Esophagus squamous epithelium (tissue), 5 donors: Measurements from ENCODE around the gene F7. TPM values are rescaled to one million over a fixed set of nuclear protein-coding genes. Genes with fewer than 3 reads are reported as not detected.

Source experiments
- DNase-seq: peaks from one replicate; lab custom pipeline; 2025; lab: John Stamatoyannopoulos, UW
- H3K27ac ChIP-seq, 4 donors: fragments of 200-600 bp; sonication (generic); one replicate each; pipeline ENCODE4 v1.5.1; 2016 to 2019; ENCODE audit warnings: mild to moderate bottlenecking in 1 of 4
- H3K27me3 ChIP-seq, 4 donors: fragments of 200-600 bp; sonication (generic); 1 replicate in 3 of 4; 2 replicates in 1 of 4; pipeline versions ENCODE4 v1.5.1 to v1.6.0; 2017 to 2021; ENCODE audit warnings: antibody characterized with exemption in 1 of 4
- H3K36me3 ChIP-seq, 3 donors: fragments of 200-600 bp; sonication (generic); one replicate each; pipeline ENCODE4 v1.5.1; 2016 to 2019
- H3K4me1 ChIP-seq, 3 donors: fragments of 200-600 bp; sonication (generic); one replicate each; pipeline ENCODE4 v1.5.1; 2017 to 2019
- H3K4me3 ChIP-seq, 4 donors: fragments of 200-600 bp; sonication (generic); 1 replicate in 3 of 4; 2 replicates in 1 of 4; pipeline ENCODE4 v1.5.1; 2016 to 2019; ENCODE audit warnings: mild to moderate bottlenecking in 2 of 4, moderate library complexity in 1 of 4
- H3K9me3 ChIP-seq, 3 donors: fragments of 200-600 bp; sonication (generic); one replicate each; pipeline ENCODE4 v1.5.1; 2016 to 2019
- POLR2A ChIP-seq, 4 donors: fragments of 450-650 bp; IDR thresholded peaks; one replicate each; pipeline ENCODE4 v1.6.1; 2017; ENCODE audit warnings: antibody characterized with exemption in 4 of 4, mild to moderate bottlenecking in 4 of 4, moderate library complexity in 3 of 4
- WGBS, 2 donors: methylation state at CpG; one replicate each; pipeline ENCODE4 v1.1.5; 2018; 5-methylcytosine and 5-hydroxymethylcytosine counted together
- intact Hi-C: fragments of 100-400 bp; cut with DNase I; formaldehyde crosslinking; loops from one replicate; pipeline ENCODE4 v1.15.0; 2022
- small RNA-seq, 4 donors: library from RNA; depleted of rRNA; stranded (forward); fragments of <200 nt; gene quantifications; one replicate each; pipeline ENCODE3, GENCODE V24; 2016
- total RNA-seq, 4 donors: library from RNA; depleted of rRNA; stranded (reverse); fragments of >200 nt; gene quantifications; one replicate each; pipeline ENCODE4 v1.1.0, GENCODE V29; 2016
- TF ChIP-seq, protein P1 (sequence below), 6 experiments: fragments of 450-650 bp in 4 of 6; fragments of 200-600 bp in 2 of 6; sonication (generic) in 2 of 6; IDR thresholded peaks; one replicate each; pipeline ENCODE4 v1.5.1; 2016 to 2019; ENCODE audit warnings: antibody characterized with exemption in 6 of 6, mild to moderate bottlenecking in 4 of 6, moderate library complexity in 4 of 6
- donor health status: DM: yes; HTN: yes; CAD: no.

The F7 gene
- total RNA-seq, 4 donors from 2014 or later = not detected

DNA sequence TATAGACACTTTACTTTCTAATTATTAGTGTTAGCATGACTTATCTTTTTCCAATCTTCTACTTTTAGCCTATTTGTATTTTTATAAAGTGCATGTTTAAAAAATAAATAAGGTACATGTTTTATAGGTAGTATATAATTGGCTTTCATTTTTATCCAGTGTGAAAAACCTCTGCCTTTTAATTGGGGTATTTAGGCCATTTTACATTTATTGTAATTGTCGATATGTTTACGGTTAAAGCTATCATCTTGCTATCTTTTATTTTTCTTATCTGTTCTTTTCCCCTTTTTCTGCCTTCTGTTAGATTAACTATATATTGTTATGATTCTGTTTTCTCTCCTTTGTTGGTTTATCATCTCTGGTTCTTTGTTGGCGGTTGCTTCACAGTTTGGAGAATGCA lies 62.0 kb downstream of the F7 start:
- Histone ChIP-seq H3K9me3 (no peaks in the 10 kb centered on the region), H3K27ac (no peak overlapping the region), H3K4me3 (no peak overlapping the region), H3K36me3 (peaks cover 0 to 35% (median 0%) of the 10 kb centered on the region in 3 donors), H3K27me3 (peaks cover 0 to 19% (median 0%) of the 10 kb centered on the region in 4 donors), H3K4me1 (no peaks in the 10 kb centered on the region)
- intact Hi-C loops = no loop called here
- 98 to 100% methylated on average over 3 of the region's 3 CpGs for WGBS, 2 donors
- no peak for DNase-seq
- no peak for TF ChIP-seq POLR2A (IDR thresholded peaks at IDR 0.05)
- TF ChIP-seq, protein P1, sequence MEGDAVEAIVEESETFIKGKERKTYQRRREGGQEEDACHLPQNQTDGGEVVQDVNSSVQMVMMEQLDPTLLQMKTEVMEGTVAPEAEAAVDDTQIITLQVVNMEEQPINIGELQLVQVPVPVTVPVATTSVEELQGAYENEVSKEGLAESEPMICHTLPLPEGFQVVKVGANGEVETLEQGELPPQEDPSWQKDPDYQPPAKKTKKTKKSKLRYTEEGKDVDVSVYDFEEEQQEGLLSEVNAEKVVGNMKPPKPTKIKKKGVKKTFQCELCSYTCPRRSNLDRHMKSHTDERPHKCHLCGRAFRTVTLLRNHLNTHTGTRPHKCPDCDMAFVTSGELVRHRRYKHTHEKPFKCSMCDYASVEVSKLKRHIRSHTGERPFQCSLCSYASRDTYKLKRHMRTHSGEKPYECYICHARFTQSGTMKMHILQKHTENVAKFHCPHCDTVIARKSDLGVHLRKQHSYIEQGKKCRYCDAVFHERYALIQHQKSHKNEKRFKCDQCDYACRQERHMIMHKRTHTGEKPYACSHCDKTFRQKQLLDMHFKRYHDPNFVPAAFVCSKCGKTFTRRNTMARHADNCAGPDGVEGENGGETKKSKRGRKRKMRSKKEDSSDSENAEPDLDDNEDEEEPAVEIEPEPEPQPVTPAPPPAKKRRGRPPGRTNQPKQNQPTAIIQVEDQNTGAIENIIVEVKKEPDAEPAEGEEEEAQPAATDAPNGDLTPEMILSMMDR (IDR thresholded peaks at IDR 0.05) = no peak

DNA sequence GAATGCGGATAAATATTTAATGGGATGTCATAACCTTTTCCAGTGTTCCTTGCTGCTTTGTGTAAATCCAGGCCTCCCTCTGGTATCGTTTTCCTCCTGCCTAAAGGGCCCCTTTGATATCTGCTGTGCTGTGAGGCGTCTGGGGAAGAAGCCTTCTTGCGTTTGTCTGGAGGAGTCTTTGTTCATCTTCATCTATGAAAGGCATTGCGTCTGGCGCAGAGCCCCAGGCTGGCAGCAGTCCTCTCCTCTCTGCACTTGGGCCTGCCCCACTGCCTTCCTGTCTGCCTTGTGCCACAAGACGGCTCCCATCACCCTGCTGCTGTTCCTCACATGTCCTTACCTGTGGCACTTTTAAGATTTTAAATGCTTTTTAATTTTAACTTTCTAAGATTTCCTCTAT lies 62.6 kb downstream of the F7 start:
- Histone ChIP-seq H3K27ac (no peak overlapping the region), H3K4me3 (no peak overlapping the region), H3K4me1 (no peaks in the 10 kb centered on the region), H3K36me3 (peaks cover 0 to 41% (median 0%) of the 10 kb centered on the region in 3 donors), H3K9me3 (no peaks in the 10 kb centered on the region), H3K27me3 (peaks cover 0 to 12% (median 0%) of the 10 kb centered on the region in 4 donors)
- TF ChIP-seq, protein P1 (IDR thresholded peaks at IDR 0.05) = no peak
- TF ChIP-seq POLR2A (IDR thresholded peaks at IDR 0.05) = no peak
- WGBS, 2 donors = 84 to 87% methylated on average over 7 of the region's 7 CpGs
- no peak for DNase-seq
- intact Hi-C loops = no loop called here

- Histone ChIP-seq H3K36me3 (peaks cover 0 to 53% (median 0%) of the 10 kb centered on the region in 3 donors), H3K4me1 (no peaks in the 10 kb centered on the region), H3K4me3 (no peak overlapping the region), H3K9me3 (no peaks in the 10 kb centered on the region), H3K27me3 (no peaks in the 10 kb centered on the region), H3K27ac (no peak overlapping the region)
- intact Hi-C loops = no loop called here
- no peak for DNase-seq
- no peak for TF ChIP-seq POLR2A (IDR thresholded peaks at IDR 0.05)
- TF ChIP-seq, protein P1 (IDR thresholded peaks at IDR 0.05) = no peak
- 71 to 93% methylated on average over 7 to 13 of the region's 13 CpGs for WGBS, 2 donors
Measured at GRCh38 chr13:113169277-113170272, 64.0 kb downstream of the F7 start.

Small RNAs within 50 kb of the gene (small RNA-seq; reads per million reads assigned to genes)
- 0 reads per million in 4 donors for gene AL137002.1

Other genes starting within 250 kb of the F7 start
- 10 to 100 TPM; 10.2 to 25.4 (median 16.9) TPM for gene MCF2L, start 136.6 kb upstream of the F7 start, total RNA-seq
- gene F10, start 17.0 kb downstream of the F7 start, total RNA-seq = 10 to 100 TPM in 1 of 4 donors, 1 to 10 TPM in 2, under 1 TPM in 1; 0.61 to 21.6 (median 4.5) TPM
- gene PROZ, start 52.9 kb downstream of the F7 start, total RNA-seq = not detected
- gene PCID2, start 102.9 kb downstream of the F7 start, total RNA-seq = 10 to 100 TPM; 21.0 to 47.9 (median 33.6) TPM
- gene CUL4A, start 103.8 kb downstream of the F7 start, total RNA-seq = 100 to 1,000 TPM in 1 of 4 donors, 10 to 100 TPM in 3; 55.8 to 110 (median 76.8) TPM
- 100 to 1,000 TPM in 3 of 4 donors, 10 to 100 TPM in 1; 95.4 to 153 (median 123) TPM for gene LAMP1, start 191.4 kb downstream of the F7 start, total RNA-seq